ENCODE measurements around the gene SIL1. TPM values are rescaled to one million over a fixed set of nuclear protein-coding genes. Genes with fewer than 3 reads are reported as not detected.
A peak's percentile ranks its signal among the peaks of the same experiment; 100 is the strongest.

SIL1 gene
- total RNA-seq, 4 donors from 2014 or later: 20.3 to 39.2 (median 29.1) TPM

GRCh38 chr5:138955013-138955660 lies 243.0 kb downstream of the SIL1 start:
- no peak for TF ChIP-seq CTCF (IDR thresholded peaks at IDR 0.05)
- no peak for TF ChIP-seq POLR2AphosphoS5 (IDR thresholded peaks at IDR 0.05)
- no peak for TF ChIP-seq EP300 (IDR thresholded peaks at IDR 0.05)
- TF ChIP-seq POLR2A (IDR thresholded peaks at IDR 0.05; ENCODE audit: low read depth): no peak
- Histone ChIP-seq H3K9me3 (no peaks in the 10 kb centered on the region), H3K27ac (replicated peaks in 1 of 4) (peak overlapping the region; percentile 2 to 78 (median 74)), H3K4me3 (no peak overlapping the region), H3K4me1 (peaks cover 43 to 56% (median 49%) of the 10 kb centered on the region in 4 donors), H3K27me3 (no peaks in the 10 kb centered on the region), H3K36me3 (peaks cover 0 to 11% (median 0%) of the 10 kb centered on the region in 4 donors)
- no peak for DNase-seq (ENCODE audit: extremely low spot score)
- 62% methylated on average over 11 of the region's 12 CpGs for WGBS
- intact Hi-C loops (cut with DNase I): no loop called here

GRCh38 chr5:138954257-138955012 lies 243.7 kb downstream of the SIL1 start:
- 85% methylated on average over 4 of the region's 4 CpGs for WGBS
- Histone ChIP-seq H3K27me3 (no peaks in the 10 kb centered on the region), H3K27ac (replicated peaks in 1 of 4) (peak overlapping the region; percentile 64 to 78 (median 74)), H3K9me3 (no peaks in the 10 kb centered on the region), H3K4me1 (peaks cover 49 to 61% (median 54%) of the 10 kb centered on the region in 4 donors), H3K4me3 (no peak overlapping the region), H3K36me3 (peaks cover 0 to 11% (median 0%) of the 10 kb centered on the region in 4 donors)
- TF ChIP-seq POLR2AphosphoS5 (IDR thresholded peaks at IDR 0.05) (no peak), CTCF (IDR thresholded peaks at IDR 0.05) (no peak), POLR2A (IDR thresholded peaks at IDR 0.05; ENCODE audit: low read depth) (no peak), EP300 (IDR thresholded peaks at IDR 0.05) (no peak)
- intact Hi-C loops (cut with DNase I): no loop called here
- no peak for DNase-seq (ENCODE audit: extremely low spot score)

GRCh38 chr5:138953387-138954256 lies 244.5 kb downstream of the SIL1 start:
- Histone ChIP-seq H3K9me3 (no peaks in the 10 kb centered on the region), H3K27ac (replicated peaks in 1 of 4) (peak overlapping the region; percentile 64 to 78 (median 74)), H3K36me3 (peaks cover 0 to 11% (median 0%) of the 10 kb centered on the region in 4 donors), H3K4me1 (peaks cover 55 to 67% (median 61%) of the 10 kb centered on the region in 4 donors), H3K27me3 (no peaks in the 10 kb centered on the region), H3K4me3 (peak overlapping the region in 2 of 4 donors; percentile 1 to 3)
- WGBS: 41% methylated on average over 7 of the region's 14 CpGs
- DNase-seq (ENCODE audit: extremely low spot score): no peak
- TF ChIP-seq CTCF (IDR thresholded peaks at IDR 0.05) (no peak), POLR2AphosphoS5 (IDR thresholded peaks at IDR 0.05) (peak; percentile 54 to 80)
- intact Hi-C loops (cut with DNase I): no loop called here

GRCh38 chr5:138952962-138953361 lies 245.2 kb downstream of the SIL1 start:
- no peak for DNase-seq (ENCODE audit: extremely low spot score)
- no peak for TF ChIP-seq POLR2AphosphoS5 (IDR thresholded peaks at IDR 0.05)
- TF ChIP-seq CTCF (IDR thresholded peaks at IDR 0.05): no peak
- no peak for TF ChIP-seq EP300 (IDR thresholded peaks at IDR 0.05)
- no peak for TF ChIP-seq POLR2A (IDR thresholded peaks at IDR 0.05; ENCODE audit: low read depth)
- peak overlapping the region; percentile 64 to 78 (median 74) for H3K27ac ChIP-seq (replicated peaks in 1 of 4)
- peak overlapping the region in 2 of 4 donors; percentile 1 to 3 for H3K4me3 ChIP-seq
- 14% methylated on average over 6 of the region's 6 CpGs for WGBS
- H3K36me3 ChIP-seq: peaks cover 0 to 12% (median 3%) of the 10 kb centered on the region in 4 donors
- peaks cover 57 to 73% (median 65%) of the 10 kb centered on the region in 4 donors for H3K4me1 ChIP-seq
- no peaks in the 10 kb centered on the region for H3K27me3 ChIP-seq
- intact Hi-C loops (cut with DNase I): no loop called here
- H3K9me3 ChIP-seq: no peaks in the 10 kb centered on the region

Data from esophagus muscularis mucosa (tissue), 4 donors.